H1 (cell line): ENCODE measurements around the gene DUSP1. TPM values are rescaled to one million over a fixed set of nuclear protein-coding genes. Genes with fewer than 3 reads are reported as not detected.

Experiments
- CTCF ChIA-PET: fragments of 300-600 bp; sonication (Branson Sonifier 250); formaldehyde crosslinking; loops from one replicate; lab custom pipeline; 2021; ENCODE audit not compliant: partially characterized antibody; lab: Charles Lee
- POLR2A ChIA-PET: fragments of 300-600 bp; sonication (Branson Sonifier 250); formaldehyde crosslinking; loops from one replicate; lab custom pipeline; 2021; ENCODE audit warnings: inconsistent platforms; ENCODE audit not compliant: partially characterized antibody; lab: Charles Lee
- DNase-seq, 2 experiments: peaks; one replicate each; pipeline versions ENCODE4 v3.0.0 to v3.0.0-alpha.2; 2010 to 2022; ENCODE audit warnings: low spot score in 2 of 2, low read depth in 1 of 2, mixed read lengths in 1 of 2
- FAIRE-seq: peaks from 2 replicates; lab custom pipeline; 2011; peaks lifted over from hg19 to GRCh38; lab: Jason Lieb, UNC
- H2AFZ ChIP-seq: 2 replicates; pipeline ENCODE4 v1.8.1; 2012; ENCODE audit warnings: low read length, inconsistent platforms
- H2AK5ac ChIP-seq: 2 replicates; pipeline ENCODE4 v1.6.1; 2013; ENCODE audit warnings: low read depth, low read length
- H2BK120ac ChIP-seq: replicated peaks from 2 replicates; pipeline ENCODE3; 2013; ENCODE audit warnings: low read depth, low read length, inconsistent platforms
- H2BK12ac ChIP-seq: 2 replicates; pipeline ENCODE4 v1.6.1; 2013; ENCODE audit warnings: low read depth, low read length
- H2BK15ac ChIP-seq: 2 replicates; pipeline ENCODE4 v1.6.1; 2013; ENCODE audit warnings: low read length
- H2BK20ac ChIP-seq: 2 replicates; pipeline ENCODE4 v1.6.1; 2013; ENCODE audit warnings: low read length
- H2BK5ac ChIP-seq: 2 replicates; pipeline ENCODE4 v1.6.1; 2013; ENCODE audit warnings: low read depth, low read length
- H3K14ac ChIP-seq: 2 replicates; pipeline ENCODE4 v1.6.1; 2013; ENCODE audit warnings: inconsistent platforms; ENCODE audit not compliant: insufficient read length
- H3K18ac ChIP-seq: 2 replicates; pipeline ENCODE4 v1.6.1; 2013; ENCODE audit warnings: low read length; ENCODE audit errors: extremely low read depth
- H3K23ac ChIP-seq: 2 replicates; pipeline ENCODE4 v1.6.1; 2013; ENCODE audit warnings: inconsistent platforms; ENCODE audit not compliant: insufficient read length
- H3K23me2 ChIP-seq: 2 replicates; pipeline ENCODE4 v1.6.1; 2013; ENCODE audit warnings: low read depth, low read length
- H3K27ac ChIP-seq: 2 replicates; pipeline ENCODE4 v1.6.1; 2011; ENCODE audit warnings: low read depth, low read length, inconsistent platforms
- H3K27me3 ChIP-seq, 4 experiments: replicated peaks in 1 of 4; 1 replicate in 1 of 4; 2 replicates in 3 of 4; pipeline versions ENCODE4 v1.6.1 to v1.8.1; 2011 to 2013; ENCODE audit warnings: low read length in 3 of 4, mild to moderate bottlenecking in 3 of 4, inconsistent platforms in 2 of 4, mixed read lengths in 2 of 4, moderate library complexity in 1 of 4; ENCODE audit not compliant: control insufficient read depth in 3 of 4, insufficient read depth in 3 of 4; ENCODE audit errors: extremely low read depth in 1 of 4
- H3K36me3 ChIP-seq, 4 experiments: 2 replicates each; pipeline versions ENCODE4 v1.6.1 to v1.8.1; 2011 to 2013; ENCODE audit warnings: mild to moderate bottlenecking in 4 of 4, low read length in 3 of 4, moderate library complexity in 2 of 4, control low read depth in 1 of 4, inconsistent platforms in 1 of 4; ENCODE audit not compliant: insufficient read depth in 4 of 4, control insufficient read depth in 2 of 4
- H3K4ac ChIP-seq: replicated peaks from 2 replicates; pipeline ENCODE3; 2013; ENCODE audit warnings: low read length, low read depth, mixed read lengths, inconsistent platforms; ENCODE audit not compliant: insufficient read length
- H3K4me1 ChIP-seq, 4 experiments: replicated peaks in 1 of 4; 1 replicate in 1 of 4; 2 replicates in 3 of 4; pipeline versions ENCODE4 v1.6.1 to v1.8.1; 2011 to 2013; ENCODE audit warnings: low read length in 3 of 4, inconsistent platforms in 2 of 4, mixed read lengths in 1 of 4; ENCODE audit not compliant: insufficient read depth in 4 of 4, control insufficient read depth in 3 of 4
- H3K4me2 ChIP-seq, 2 experiments: 2 replicates each; pipeline versions ENCODE4 v1.6.1 to v1.8.1; 2011 to 2013; ENCODE audit warnings: low read depth in 2 of 2, low read length in 2 of 2, control low read depth in 1 of 2, inconsistent platforms in 1 of 2, mild to moderate bottlenecking in 1 of 2; ENCODE audit not compliant: insufficient read depth in 1 of 2
- H3K4me3 ChIP-seq, 4 experiments: fragments of 200-600, 300-600 bp in 1 of 4; sonication (generic), shearing (Covaris generic), sonication (Bioruptor Twin) in 1 of 4; 2 replicates each; pipeline versions ENCODE4 v1.5.1 to v1.8.1; 2011 to 2016; ENCODE audit warnings: low read length in 4 of 4, low read depth in 3 of 4, control low read depth in 2 of 4, inconsistent platforms in 2 of 4, mild to moderate bottlenecking in 2 of 4, mixed read lengths in 1 of 4, moderate library complexity in 1 of 4; ENCODE audit not compliant: insufficient read depth in 2 of 4; ENCODE audit errors: extremely low read depth in 1 of 4
- H3K56ac ChIP-seq: replicated peaks from 2 replicates; pipeline ENCODE3; 2013; ENCODE audit warnings: low read depth, mild to moderate bottlenecking, mixed read lengths, low read length, inconsistent platforms; ENCODE audit not compliant: insufficient read length
- H3K79me1 ChIP-seq: 2 replicates; pipeline ENCODE4 v1.6.1; 2013; ENCODE audit warnings: low read depth, low read length, control low read depth
- H3K79me2 ChIP-seq, 2 experiments: 2 replicates each; pipeline versions ENCODE4 v1.6.1 to v1.8.1; 2012 to 2013; ENCODE audit warnings: low read length in 2 of 2, mild to moderate bottlenecking in 2 of 2, inconsistent platforms in 1 of 2; ENCODE audit not compliant: insufficient read depth in 2 of 2, control insufficient read depth in 1 of 2
- H3K9ac ChIP-seq, 4 experiments: replicated peaks in 1 of 4; 1 replicate in 1 of 4; 2 replicates in 3 of 4; pipeline versions ENCODE4 v1.6.1 to v1.8.1; 2011 to 2013; ENCODE audit warnings: low read depth in 3 of 4, low read length in 3 of 4, control low read depth in 2 of 4, mild to moderate bottlenecking in 2 of 4, moderate library complexity in 2 of 4, inconsistent platforms in 1 of 4; ENCODE audit errors: extremely low read depth in 1 of 4
- H3K9me3 ChIP-seq, 2 experiments: 2 replicates each; pipeline versions ENCODE4 v1.6.1 to v1.8.1; 2012 to 2013; ENCODE audit warnings: mild to moderate bottlenecking in 2 of 2, moderate library complexity in 2 of 2, control low read depth in 1 of 2, inconsistent platforms in 1 of 2, low read depth in 1 of 2, low read length in 1 of 2, mixed read lengths in 1 of 2; ENCODE audit not compliant: insufficient read depth in 2 of 2
- H4K20me1 ChIP-seq, 2 experiments: replicated peaks in 1 of 2; 2 replicates each; pipeline versions ENCODE3 to v1.8.1; 2011 to 2013; ENCODE audit warnings: inconsistent platforms in 2 of 2, low read length in 2 of 2, mild to moderate bottlenecking in 1 of 2; ENCODE audit not compliant: insufficient read depth in 2 of 2, control insufficient read depth in 1 of 2
- H4K5ac ChIP-seq: 2 replicates; pipeline ENCODE4 v1.6.1; 2013; ENCODE audit warnings: low read length, low read depth, mixed read lengths, inconsistent platforms; ENCODE audit not compliant: insufficient read length
- H4K8ac ChIP-seq: 2 replicates; pipeline ENCODE4 v1.8.0; 2013; ENCODE audit warnings: mild to moderate bottlenecking, moderate library complexity, low read length, inconsistent platforms; ENCODE audit not compliant: insufficient read depth; ENCODE audit errors: extremely low read depth
- H4K91ac ChIP-seq: replicated peaks from 2 replicates; pipeline ENCODE3; 2013; ENCODE audit warnings: low read length, mixed read lengths, inconsistent platforms; ENCODE audit not compliant: insufficient read length
- ASH2L ChIP-seq: fragments of 200-600, 300-600 bp; sonication (generic); IDR thresholded peaks from one replicate; pipeline ENCODE4 v1.7.1; 2017; ENCODE audit warnings: low read length
- BACH1 ChIP-seq: IDR thresholded peaks from 2 replicates; pipeline ENCODE4 v1.6.1; 2012; ENCODE audit warnings: low read length, improper control_type of control experiment
- BRCA1 ChIP-seq: IDR thresholded peaks from 2 replicates; pipeline ENCODE4 v1.6.1; 2012; ENCODE audit warnings: low read depth, low read length, improper control_type of control experiment
- CHD2 ChIP-seq: IDR thresholded peaks from 2 replicates; pipeline ENCODE4 v1.6.1; 2012; ENCODE audit warnings: low read length, improper control_type of control experiment
- E2F6 ChIP-seq: IDR thresholded peaks from 2 replicates; pipeline ENCODE4 v1.6.1; 2012; ENCODE audit warnings: inconsistent platforms
- EGR1 ChIP-seq: IDR thresholded peaks from 2 replicates; pipeline ENCODE4 v1.6.1; 2011; ENCODE audit warnings: low read depth, low read length, borderline replicate concordance
- EZH2 ChIP-seq: fragments of 200-600 bp; sonication (generic); IDR thresholded peaks from 2 replicates; pipeline ENCODE4 v1.7.1; 2012; ENCODE audit warnings: low read depth, mild to moderate bottlenecking, moderate library complexity, low read length, inconsistent platforms; ENCODE audit not compliant: severe bottlenecking
- GTF2F1 ChIP-seq: IDR thresholded peaks from 2 replicates; pipeline ENCODE4 v1.6.1; 2012; ENCODE audit warnings: low read depth, low read length, improper control_type of control experiment, borderline replicate concordance
- HDAC2 ChIP-seq, 2 experiments: fragments of 300-600 bp in 1 of 2; sonication (generic) in 1 of 2; IDR thresholded peaks; 2 replicates each; pipeline ENCODE4 v1.6.1; 2011 to 2012; ENCODE audit warnings: low read depth in 2 of 2, low read length in 2 of 2, mild to moderate bottlenecking in 2 of 2, moderate library complexity in 2 of 2, borderline replicate concordance in 1 of 2, inconsistent platforms in 1 of 2
- KDM5A ChIP-seq: fragments of 200-600 bp; IDR thresholded peaks from 2 replicates; pipeline ENCODE4 v1.7.1; 2012; ENCODE audit warnings: mild to moderate bottlenecking, low read length, inconsistent platforms, mixed read lengths
- PHF8 ChIP-seq: fragments of 200-600 bp; sonication (generic); conservative IDR thresholded peaks from 2 replicates; pipeline ENCODE4 v1.7.1; 2012; ENCODE audit warnings: low read depth, mild to moderate bottlenecking, inconsistent platforms, low read length, moderate library complexity
- POU5F1 ChIP-seq: IDR thresholded peaks from 2 replicates; pipeline ENCODE4 v1.6.1; 2011; ENCODE audit warnings: low read depth, mild to moderate bottlenecking, low read length, moderate library complexity
- SP4 ChIP-seq: IDR thresholded peaks from 2 replicates; pipeline ENCODE4 v1.6.1; 2012; ENCODE audit warnings: low read length, inconsistent platforms
- WGBS, 2 experiments: shearing (Covaris generic) in 1 of 2; methylation state at CpG; one replicate each; pipeline versions ENCODE4 v1.1.6 to v1.1.7; 2013 to 2015; ENCODE audit warnings: low lambda C conversion rate in 2 of 2, mixed read lengths in 2 of 2, inconsistent platforms in 1 of 2, low coverage in 1 of 2, missing lambda C conversion rate in 1 of 2; ENCODE audit not compliant: insufficient replicate concordance in 2 of 2, insufficient coverage in 1 of 2, insufficient read length in 1 of 2; ENCODE audit errors: extremely low coverage in 1 of 2, missing lambda C conversion rate in 1 of 2; 5-methylcytosine and 5-hydroxymethylcytosine counted together
- polyA plus RNA-seq, 7 experiments: library from polyadenylated mRNA; depleted of rRNA in 3 of 7; stranded (reverse) in 5 of 7; unstranded in 2 of 7; fragments of >200 nt in 5 of 7; fragments of 200-250 nt in 2 of 7; gene quantifications; 1 replicate in 5 of 7; 2 replicates in 1 of 7; 4 replicates in 1 of 7; pipeline versions ENCODE4 v1.2.1 to v1.2.3, GENCODE V29; 2011 to 2013; ENCODE audit warnings: missing spikeins in 2 of 7, mixed read lengths in 2 of 7
- total RNA-seq: library from RNA; stranded (reverse); fragmentation: NEBNext Ultra II Directional; extraction: Animal tissue kit (Norgen Biotek cat#: 25700); gene quantifications from 2 replicates; pipeline ENCODE4 v1.2.1, GENCODE V29; 2021

DUSP1 gene
- total and polyA plus RNA-seq, 2 of the 8 experiments (the other 6 are each of a cell fraction or from before 2014, with no cell fraction given), result 6.5 to 11.7 TPM

- Histone ChIP-seq H4K5ac (no peak overlapping the region), H3K79me2 (no peaks in the 10 kb centered on the region), H2BK12ac (no peak overlapping the region), H3K4me2 (no peak overlapping the region), H3K4me3 (no peak overlapping the region), H3K23ac (no peak overlapping the region), H4K20me1 (no peaks in the 10 kb centered on the region), H3K18ac (no peak overlapping the region), H3K9ac (no peak overlapping the region), H4K8ac (no peak overlapping the region), H2BK15ac (no peak overlapping the region), H4K91ac (no peak overlapping the region), H2BK120ac (no peak overlapping the region), H3K14ac (no peak overlapping the region), H3K9me3 (no peaks in the 10 kb centered on the region), H3K56ac (no peak overlapping the region), H3K27me3 (no peaks in the 10 kb centered on the region; a peak in 1 of 7 replicates), H3K4ac (no peak overlapping the region), H3K79me1 (no peaks in the 10 kb centered on the region), H2BK20ac (no peak overlapping the region), H3K36me3 (no peaks in the 10 kb centered on the region), H3K4me1 (no peaks in the 10 kb centered on the region), H3K27ac (no peak overlapping the region), H2AFZ (no peak overlapping the region), H3K23me2 (no peaks in the 10 kb centered on the region), H2AK5ac (no peak overlapping the region), H2BK5ac (no peak overlapping the region)
- POLR2A ChIA-PET, result interaction anchor here (0.9 to 1.9 kb wide), 2 partner anchors 13 to 25 kb away, joined by 3 to 4 read pairs; no protein-coding TSS in a partner anchor
- CTCF ChIA-PET, result interaction anchor here (1.3 kb wide), 1 partner anchor 80 kb away, joined by 4 read pairs; no protein-coding TSS in a partner anchor
- TF ChIP-seq BRCA1, result no peak
- no peak for TF ChIP-seq EZH2
- no peak for TF ChIP-seq SP4
- TF ChIP-seq KDM5A, result no peak
- TF ChIP-seq HDAC2 (IDR thresholded peaks at IDR 0.05; ENCODE audit: borderline replicate concordance in 1 of 2, low read depth in 2 of 2, low read length in 2 of 2), result no peak
- no peak for TF ChIP-seq EGR1
- no peak for TF ChIP-seq E2F6
- TF ChIP-seq ASH2L, result no peak
- no peak for TF ChIP-seq BACH1
- TF ChIP-seq GTF2F1, result no peak
- no peak for TF ChIP-seq PHF8
- no peak for TF ChIP-seq POU5F1
- TF ChIP-seq CHD2, result no peak
- FAIRE-seq (no peak), DNase-seq (no peak)
- WGBS, 2 experiments, result 95% methylated on average over 6 of the region's 6 CpGs; no CpG with 5 or more reads in 1 of the 2 experiments
These were observed 25.3 kb upstream of the DUSP1 start for GRCh38 chr5:172796306-172796705.
